IMR-90 (cell line): ENCODE data around the gene DAPK1.

Experiments used
- BHLHE40 ChIP-seq: fragments of 150-350 bp; IDR thresholded peaks from 2 replicates; pipeline ENCODE4 v1.6.1; 2016; ENCODE audit warnings: mild to moderate bottlenecking, low read depth, low read length
- CEBPB ChIP-seq: IDR thresholded peaks from 2 replicates; pipeline ENCODE4 v1.6.1; 2012; ENCODE audit warnings: low read depth, low read length, improper control_type of control experiment
- FOS ChIP-seq: fragments of 150-350 bp; IDR thresholded peaks from 2 replicates; pipeline ENCODE4 v1.6.1; 2016; ENCODE audit warnings: low read depth, low read length
- MAFK ChIP-seq: IDR thresholded peaks from 2 replicates; pipeline ENCODE4 v1.6.1; 2012; ENCODE audit warnings: low read depth, low read length, improper control_type of control experiment
- MXI1 ChIP-seq: IDR thresholded peaks from 2 replicates; pipeline ENCODE4 v1.6.1; 2012; ENCODE audit warnings: low read depth, mild to moderate bottlenecking, low read length, moderate library complexity, borderline replicate concordance
- POLR2A ChIP-seq: IDR thresholded peaks from 2 replicates; pipeline ENCODE4 v1.6.1; 2012; ENCODE audit warnings: mild to moderate bottlenecking, low read depth, low read length
- RAD21 ChIP-seq: IDR thresholded peaks from 2 replicates; pipeline ENCODE4 v1.6.1; 2012; ENCODE audit warnings: low read length, improper control_type of control experiment
- SMC3 ChIP-seq: fragments of 150-350 bp; IDR thresholded peaks from 2 replicates; pipeline ENCODE4 v1.6.1; 2016; ENCODE audit warnings: low read depth, mild to moderate bottlenecking, antibody characterized with exemption, low read length, moderate library complexity
- TF ChIP-seq, protein P1 (sequence below): conservative IDR thresholded peaks from 2 replicates; pipeline ENCODE4 v1.5.1; 2012; ENCODE audit warnings: mild to moderate bottlenecking, low read depth, low read length, improper control_type of control experiment
- TF ChIP-seq, protein P2 (sequence below): fragments of 150-350 bp; IDR thresholded peaks from 2 replicates; pipeline ENCODE4 v1.6.1; 2016; ENCODE audit warnings: low read depth, mild to moderate bottlenecking, low read length, moderate library complexity, borderline replicate concordance
- TF ChIP-seq, protein P3 (sequence below): fragments of 150-350 bp; IDR thresholded peaks from 2 replicates; pipeline ENCODE4 v1.6.1; 2017; ENCODE audit warnings: mild to moderate bottlenecking, antibody characterized with exemption, low read length, low read depth

DNA sequence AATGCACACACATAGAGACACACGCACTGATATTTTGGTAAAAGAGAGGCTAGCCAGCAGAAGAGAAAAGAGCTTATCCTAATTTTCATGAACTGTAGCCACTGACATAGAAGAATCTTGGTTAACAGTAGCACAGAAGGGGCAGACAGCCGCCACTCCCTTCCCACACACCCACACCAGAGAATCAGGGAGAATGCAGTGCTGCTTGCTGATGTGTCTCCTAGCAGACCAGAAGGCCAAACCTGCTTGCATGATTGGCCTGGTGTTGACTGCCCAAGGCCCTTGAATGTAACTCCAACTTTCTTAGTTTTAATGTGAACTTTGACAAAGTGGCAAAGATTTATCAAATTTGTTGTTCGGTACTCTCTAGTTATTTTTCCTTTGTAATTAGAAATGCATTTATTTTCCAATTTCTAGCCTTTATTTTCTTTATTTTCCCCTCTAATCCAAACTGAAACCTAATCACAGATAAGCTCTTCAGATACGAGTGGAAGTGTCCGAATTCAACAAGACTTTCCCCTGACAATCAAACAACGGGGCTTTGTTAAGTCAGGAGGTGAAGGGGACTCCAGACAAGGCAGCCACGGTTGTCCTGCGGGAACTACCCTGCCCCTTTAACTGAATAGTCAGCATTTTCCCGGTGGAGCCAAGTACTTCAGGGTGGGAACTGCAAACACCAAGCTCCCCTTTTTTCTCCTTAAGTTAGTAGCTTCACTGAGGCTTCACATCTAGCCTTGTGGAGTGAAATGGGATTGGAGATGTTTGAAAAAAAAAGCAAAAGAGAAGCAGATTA is 146.3 kb downstream of the DAPK1 start:
- TF ChIP-seq, protein P1, sequence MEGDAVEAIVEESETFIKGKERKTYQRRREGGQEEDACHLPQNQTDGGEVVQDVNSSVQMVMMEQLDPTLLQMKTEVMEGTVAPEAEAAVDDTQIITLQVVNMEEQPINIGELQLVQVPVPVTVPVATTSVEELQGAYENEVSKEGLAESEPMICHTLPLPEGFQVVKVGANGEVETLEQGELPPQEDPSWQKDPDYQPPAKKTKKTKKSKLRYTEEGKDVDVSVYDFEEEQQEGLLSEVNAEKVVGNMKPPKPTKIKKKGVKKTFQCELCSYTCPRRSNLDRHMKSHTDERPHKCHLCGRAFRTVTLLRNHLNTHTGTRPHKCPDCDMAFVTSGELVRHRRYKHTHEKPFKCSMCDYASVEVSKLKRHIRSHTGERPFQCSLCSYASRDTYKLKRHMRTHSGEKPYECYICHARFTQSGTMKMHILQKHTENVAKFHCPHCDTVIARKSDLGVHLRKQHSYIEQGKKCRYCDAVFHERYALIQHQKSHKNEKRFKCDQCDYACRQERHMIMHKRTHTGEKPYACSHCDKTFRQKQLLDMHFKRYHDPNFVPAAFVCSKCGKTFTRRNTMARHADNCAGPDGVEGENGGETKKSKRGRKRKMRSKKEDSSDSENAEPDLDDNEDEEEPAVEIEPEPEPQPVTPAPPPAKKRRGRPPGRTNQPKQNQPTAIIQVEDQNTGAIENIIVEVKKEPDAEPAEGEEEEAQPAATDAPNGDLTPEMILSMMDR, result no peak
- TF ChIP-seq CEBPB (no peak), POLR2A (no peak), FOS (no peak), RAD21 (no peak), MXI1 (no peak), BHLHE40 (no peak), MAFK (no peak), SMC3 (no peak)
- TF ChIP-seq, protein P2, sequence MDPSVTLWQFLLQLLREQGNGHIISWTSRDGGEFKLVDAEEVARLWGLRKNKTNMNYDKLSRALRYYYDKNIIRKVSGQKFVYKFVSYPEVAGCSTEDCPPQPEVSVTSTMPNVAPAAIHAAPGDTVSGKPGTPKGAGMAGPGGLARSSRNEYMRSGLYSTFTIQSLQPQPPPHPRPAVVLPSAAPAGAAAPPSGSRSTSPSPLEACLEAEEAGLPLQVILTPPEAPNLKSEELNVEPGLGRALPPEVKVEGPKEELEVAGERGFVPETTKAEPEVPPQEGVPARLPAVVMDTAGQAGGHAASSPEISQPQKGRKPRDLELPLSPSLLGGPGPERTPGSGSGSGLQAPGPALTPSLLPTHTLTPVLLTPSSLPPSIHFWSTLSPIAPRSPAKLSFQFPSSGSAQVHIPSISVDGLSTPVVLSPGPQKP, result no peak
- TF ChIP-seq, protein P3, sequence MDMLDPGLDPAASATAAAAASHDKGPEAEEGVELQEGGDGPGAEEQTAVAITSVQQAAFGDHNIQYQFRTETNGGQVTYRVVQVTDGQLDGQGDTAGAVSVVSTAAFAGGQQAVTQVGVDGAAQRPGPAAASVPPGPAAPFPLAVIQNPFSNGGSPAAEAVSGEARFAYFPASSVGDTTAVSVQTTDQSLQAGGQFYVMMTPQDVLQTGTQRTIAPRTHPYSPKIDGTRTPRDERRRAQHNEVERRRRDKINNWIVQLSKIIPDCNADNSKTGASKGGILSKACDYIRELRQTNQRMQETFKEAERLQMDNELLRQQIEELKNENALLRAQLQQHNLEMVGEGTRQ, result no peak
